Measurements from ENCODE around the gene CPB1.
"Not testable (repeated sequence)": the region's sequence is repeated elsewhere in the genome, so short reads cannot be mapped to it uniquely, and the experiment has no call there.

CPB1 gene

GRCh38 chr3:148827585-148827984 is at the start of gene CPB1:
Gene CPB1 (plus strand): TSS chr3:148827811. CDS start chr3:148827824, 13 bp downstream.
- DNase-seq (ENCODE audit: low spot score): no peak

DNA sequence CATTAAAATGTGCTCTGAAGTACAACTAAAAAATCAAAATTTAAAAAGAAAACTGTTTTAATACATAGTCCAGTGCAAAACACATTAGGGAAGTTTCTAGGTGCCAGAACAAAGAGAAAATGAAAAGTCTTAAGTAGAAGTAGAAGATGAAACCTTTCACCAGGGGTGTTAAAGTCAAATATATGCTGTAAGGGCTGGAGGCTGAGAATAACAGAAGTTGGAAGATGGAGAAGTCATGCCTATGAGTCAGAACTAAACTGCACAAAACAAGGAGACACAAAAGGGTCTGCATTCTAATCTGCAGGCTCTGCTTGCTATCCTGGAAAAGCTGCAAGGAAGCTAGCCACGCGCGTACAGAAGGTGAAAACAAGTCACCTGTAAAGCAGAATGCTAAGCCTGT is 48.7 kb upstream of the CPB1 start:
- DNase-seq (ENCODE audit: low spot score): no peak

- DNase-seq (ENCODE audit: low spot score): not testable (repeated sequence)
Measured at GRCh38 chr3:148785026-148785425, 42.6 kb upstream of the CPB1 start.

DNA sequence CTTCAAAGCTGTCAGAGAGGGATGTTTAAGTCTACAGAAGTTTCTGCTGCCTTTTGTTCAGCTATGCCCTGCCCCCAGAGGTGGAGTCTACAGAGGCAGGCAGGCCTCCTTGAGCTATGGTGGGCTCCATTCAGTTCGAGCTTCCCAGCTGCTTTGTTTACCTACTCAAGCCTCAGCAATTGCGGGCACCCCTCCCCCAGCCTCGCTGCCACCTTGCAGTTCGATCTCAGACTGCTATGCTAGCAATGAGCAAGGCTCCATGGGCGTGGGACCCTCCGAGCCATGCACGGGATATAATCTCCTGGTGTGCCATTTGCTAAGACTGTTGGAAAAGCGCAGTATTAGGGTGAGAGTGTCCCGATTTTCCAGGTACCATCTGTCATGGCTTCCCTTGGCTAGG is 41.5 kb upstream of the CPB1 start:
- not testable (repeated sequence) for DNase-seq (ENCODE audit: low spot score)

GRCh38 chr3:148789146-148789545 is 38.5 kb upstream of the CPB1 start:
- no peak for DNase-seq (ENCODE audit: low spot score)

DNA sequence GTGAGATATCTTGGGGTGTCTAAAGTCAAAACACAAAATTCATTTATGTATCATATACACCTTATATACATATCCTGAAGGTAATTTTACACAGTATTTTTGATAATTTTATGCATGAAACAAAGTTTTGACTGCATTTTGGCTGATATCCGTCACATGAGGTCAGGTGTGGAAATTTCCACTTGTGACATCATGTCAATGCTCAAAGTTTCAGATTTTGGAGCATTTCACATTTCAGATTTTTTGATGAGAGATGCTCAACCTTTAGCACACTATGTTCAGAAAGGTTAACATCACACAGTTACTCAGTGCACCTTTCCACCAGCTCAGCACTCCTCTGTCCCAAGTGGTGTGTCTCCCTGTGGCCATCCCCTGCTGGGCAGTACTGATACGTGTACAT is 37.7 kb upstream of the CPB1 start:
- no peak for DNase-seq (ENCODE audit: low spot score)

GRCh38 chr3:148790370-148790769 is 37.2 kb upstream of the CPB1 start:
- no peak for DNase-seq (ENCODE audit: low spot score)

DNA sequence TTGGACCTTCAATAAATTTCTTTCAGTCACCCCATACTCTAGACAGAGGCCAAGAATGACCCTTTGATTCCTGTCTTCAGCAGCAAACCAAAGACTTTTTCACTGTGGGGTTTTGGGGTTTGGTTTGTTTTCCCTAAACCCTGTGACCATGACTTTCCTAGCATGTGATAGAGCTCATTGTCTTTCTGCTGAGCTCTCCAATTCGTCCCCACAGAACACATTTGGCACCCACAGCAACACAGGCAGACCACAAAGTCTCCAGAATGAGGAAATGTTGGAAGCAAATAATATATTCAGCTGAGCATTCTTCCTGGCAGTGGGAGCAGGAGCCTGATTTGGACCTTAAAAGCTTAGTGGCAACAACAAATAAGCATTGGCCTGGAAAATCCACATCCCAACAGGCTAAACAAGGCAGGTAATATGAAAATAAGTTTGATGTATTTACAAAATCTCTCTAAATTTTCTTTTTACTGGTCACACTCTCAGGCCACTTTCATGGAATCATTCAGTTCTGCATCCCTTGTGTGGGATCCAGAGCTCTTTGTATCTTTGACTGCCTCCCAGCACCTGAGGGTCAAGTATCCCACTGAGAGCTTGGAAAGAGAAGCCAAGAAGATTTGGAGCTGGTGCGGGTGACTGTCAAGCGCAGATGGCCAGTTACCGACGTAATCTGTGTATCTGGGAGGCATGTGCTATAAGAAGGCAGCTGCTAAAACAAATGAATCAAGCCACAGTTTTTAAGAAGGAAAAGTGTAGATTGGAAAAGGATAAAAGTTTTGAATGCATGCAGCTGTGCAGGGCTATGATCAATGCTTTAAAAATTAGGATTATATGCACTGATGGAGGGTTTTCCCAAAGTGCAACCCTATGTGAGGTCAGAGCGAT is 36.5 kb upstream of the CPB1 start:
- peak; percentile 96 for DNase-seq (ENCODE audit: low spot score)

DNA sequence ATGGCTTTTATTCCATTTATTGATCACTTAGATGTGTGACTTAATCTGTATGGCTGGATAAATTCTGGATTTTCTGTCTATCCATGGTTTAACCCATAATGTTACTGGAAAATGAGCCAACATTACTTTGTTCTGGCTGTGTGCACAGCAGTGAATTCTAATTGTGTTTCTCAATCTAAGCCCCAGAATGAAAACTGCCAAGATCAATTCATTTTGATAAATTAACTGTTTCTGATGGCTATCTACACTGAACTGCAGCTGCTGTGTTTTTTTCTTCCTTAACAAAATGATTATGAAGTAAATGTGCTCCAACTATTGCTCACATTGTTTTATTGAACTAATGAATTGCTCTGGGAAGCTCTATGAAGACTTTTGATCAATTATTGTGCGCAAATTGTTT is 35.7 kb upstream of the CPB1 start:
- DNase-seq (ENCODE audit: low spot score): no peak

DNA sequence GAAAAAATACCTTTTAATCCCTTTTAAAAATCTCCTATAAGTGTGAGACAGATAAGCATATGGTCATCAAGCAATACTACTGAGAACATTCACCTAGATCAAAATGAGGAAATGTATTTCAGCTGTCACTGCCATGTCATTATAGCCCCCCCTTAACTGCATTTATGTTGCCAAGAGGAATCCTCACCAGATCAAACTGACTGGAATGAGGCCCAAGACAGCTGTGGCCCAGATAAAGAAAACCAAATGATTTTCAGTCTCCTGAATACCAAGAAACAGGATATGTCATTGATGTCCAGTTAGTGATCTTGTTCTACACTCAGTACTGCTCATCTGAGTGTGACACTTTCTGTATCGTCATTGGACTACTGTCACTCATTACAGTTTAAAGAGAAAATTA is 35.1 kb upstream of the CPB1 start:
- DNase-seq (ENCODE audit: low spot score): no peak

- no peak for DNase-seq (ENCODE audit: low spot score)
Measured at GRCh38 chr3:148796799-148797198, 30.8 kb upstream of the CPB1 start.

- no peak for DNase-seq (ENCODE audit: low spot score)
Measured at GRCh38 chr3:148797795-148798194, 29.8 kb upstream of the CPB1 start.

GRCh38 chr3:148800414-148800813 is 27.2 kb upstream of the CPB1 start:
- no peak for DNase-seq (ENCODE audit: low spot score)

GRCh38 chr3:148809835-148810234 is 17.8 kb upstream of the CPB1 start:
- no peak for DNase-seq (ENCODE audit: low spot score)

DNA sequence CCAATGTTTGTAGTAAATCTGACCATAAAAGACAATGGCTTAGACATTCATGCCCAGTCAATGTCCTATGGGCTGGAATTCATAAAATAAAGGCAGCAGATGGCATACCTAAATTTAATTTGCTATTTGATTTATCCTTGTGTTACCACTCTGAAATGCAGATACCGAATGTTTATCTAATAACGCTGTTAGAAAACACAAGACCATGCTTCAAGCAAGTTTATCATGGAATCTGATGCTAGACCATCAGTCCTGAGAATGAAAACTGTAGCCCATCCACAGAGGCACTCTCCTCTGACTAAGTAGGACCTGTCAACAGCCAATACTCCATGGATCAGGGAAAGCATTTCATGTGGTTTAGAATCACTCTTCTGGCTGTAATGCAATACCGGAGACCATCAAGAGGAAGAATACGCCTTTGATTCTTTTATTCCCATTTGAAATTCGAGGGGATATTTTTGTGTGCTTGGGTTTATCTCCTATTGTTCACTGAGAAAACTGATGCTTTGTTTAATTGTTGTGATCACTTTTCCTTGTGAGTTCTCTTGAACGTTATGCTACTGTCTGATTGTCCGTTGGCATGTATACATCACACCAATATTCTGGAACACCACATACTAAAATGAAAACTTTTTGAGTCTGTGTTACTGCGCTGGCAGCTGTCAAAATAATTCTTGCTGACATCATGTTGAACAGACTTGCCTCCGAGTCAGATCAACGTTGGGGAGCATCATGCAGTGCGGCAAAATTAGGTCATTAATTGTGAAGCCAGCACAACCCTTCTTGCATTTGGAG is 12.1 kb upstream of the CPB1 start:
- DNase-seq (ENCODE audit: low spot score): peak; percentile 85

GRCh38 chr3:148816427-148816826 is 11.2 kb upstream of the CPB1 start:
- DNase-seq (ENCODE audit: low spot score): peak; percentile 21

DNA sequence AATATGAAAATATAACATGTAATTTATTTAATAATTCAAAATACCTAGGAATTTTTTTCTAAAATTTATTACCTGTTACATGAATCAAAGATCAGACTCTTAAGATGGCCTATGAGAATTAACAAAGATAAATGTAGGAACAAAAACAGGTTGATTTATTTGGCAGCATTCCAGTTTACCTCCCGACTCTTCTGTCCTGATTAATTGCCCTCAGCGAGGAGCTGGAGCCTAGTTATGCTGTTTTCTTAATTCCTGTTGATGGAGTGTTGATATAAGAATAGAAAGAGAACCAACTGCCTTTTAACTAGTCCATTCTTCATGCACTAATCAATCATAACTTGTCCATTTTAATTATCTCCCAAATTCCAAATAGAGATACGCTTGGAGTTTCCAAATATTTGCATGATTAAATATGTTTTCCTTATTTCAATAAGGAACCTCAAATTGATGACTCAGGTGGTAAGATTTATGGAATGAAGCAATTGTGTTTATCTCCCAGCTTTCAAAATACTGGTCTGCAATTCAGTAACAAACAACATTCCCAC is 10.6 kb upstream of the CPB1 start:
- peak; percentile 60 for DNase-seq (ENCODE audit: low spot score)

- DNase-seq (ENCODE audit: low spot score): no peak
Measured at GRCh38 chr3:148820361-148821245, 7.0 kb upstream of the CPB1 start.

- no peak for DNase-seq (ENCODE audit: low spot score)
Measured at GRCh38 chr3:148823026-148823425, 4.6 kb upstream of the CPB1 start.

DNA sequence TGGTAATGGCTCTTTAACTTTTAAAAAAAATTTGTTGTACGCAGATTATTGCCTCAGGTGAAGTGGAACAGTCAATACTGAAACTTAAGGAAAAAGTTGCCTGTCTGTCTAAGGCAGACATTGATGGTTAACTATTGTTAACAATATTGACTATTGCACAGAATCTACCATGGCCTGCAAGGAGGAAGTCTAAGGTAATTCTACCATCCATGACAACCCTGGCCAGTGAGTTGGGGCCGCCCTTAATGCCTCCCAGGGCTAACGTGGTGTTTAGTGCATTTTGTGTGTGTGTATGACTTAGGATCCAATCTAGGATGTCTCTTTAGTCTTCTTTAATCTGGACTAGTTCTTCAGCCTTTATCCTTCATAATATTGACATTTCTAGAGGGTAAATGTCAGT is 2.1 kb upstream of the CPB1 start:
- DNase-seq (ENCODE audit: low spot score): no peak

- DNase-seq (ENCODE audit: low spot score): no peak
Measured at GRCh38 chr3:148828136-148828690, 602 bp downstream of the CPB1 start.

DNA sequence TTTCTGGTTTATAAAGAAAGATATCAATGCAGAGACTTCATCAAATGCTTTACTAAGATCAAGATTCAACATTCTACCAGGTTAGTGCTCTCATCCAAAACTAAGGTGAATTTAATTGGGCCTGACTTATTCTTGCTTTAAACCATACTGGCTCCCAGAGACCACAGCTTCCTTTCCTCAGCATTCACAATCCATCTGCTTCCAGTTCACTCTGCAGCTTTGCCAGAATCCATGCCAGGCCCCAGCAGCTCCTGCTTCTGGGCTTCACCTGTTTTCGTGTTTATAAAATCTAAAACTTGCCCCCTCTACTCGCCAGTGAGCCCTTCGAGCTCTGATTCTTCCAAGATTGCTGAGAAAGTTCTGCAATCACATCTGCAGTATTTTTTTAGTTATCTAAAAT is 2.3 kb downstream of the CPB1 start:
- peak; percentile 55 for DNase-seq (ENCODE audit: low spot score)
